Measurements from ENCODE around the gene ADORA2A.

The ADORA2A gene

GRCh38 chr22:24417901-24418641 lies 9.3 kb upstream of the ADORA2A start:
- no peak for DNase-seq (ENCODE audit: low read depth in 2 of 2)

GRCh38 chr22:24418786-24419474 lies 8.5 kb upstream of the ADORA2A start:
- DNase-seq (ENCODE audit: low read depth in 2 of 2), result no peak

- DNase-seq (ENCODE audit: low read depth in 2 of 2), result no peak
These were observed 7.9 kb upstream of the ADORA2A start for GRCh38 chr22:24419475-24419850.

- no peak for DNase-seq (ENCODE audit: low read depth in 2 of 2)
These were observed 7.1 kb upstream of the ADORA2A start for GRCh38 chr22:24420072-24420976.

- DNase-seq (ENCODE audit: low read depth in 2 of 2), result no peak
These were observed 6.4 kb upstream of the ADORA2A start for GRCh38 chr22:24420977-24421343.

GRCh38 chr22:24421428-24421931 lies 5.9 kb upstream of the ADORA2A start:
- DNase-seq (ENCODE audit: low read depth in 2 of 2), result no peak

- DNase-seq (ENCODE audit: low read depth in 2 of 2), result no peak
These were observed 5.2 kb upstream of the ADORA2A start for GRCh38 chr22:24422102-24422665.

GRCh38 chr22:24423519-24424000 lies 3.8 kb upstream of the ADORA2A start:
- DNase-seq (ENCODE audit: low read depth in 2 of 2), result peak; percentile 52 to 59

- peak in 1 of 2 donors; percentile 33 for DNase-seq (ENCODE audit: low read depth in 2 of 2)
These were observed 3.1 kb upstream of the ADORA2A start for GRCh38 chr22:24424001-24424900.

GRCh38 chr22:24424901-24425775 lies 2.3 kb upstream of the ADORA2A start:
- no peak for DNase-seq (ENCODE audit: low read depth in 2 of 2)

GRCh38 chr22:24426436-24426835 lies 963 bp upstream of the ADORA2A start:
- DNase-seq (ENCODE audit: low read depth in 2 of 2), result no peak

- no peak for DNase-seq (ENCODE audit: low read depth in 2 of 2)
These were observed 424 bp upstream of the ADORA2A start for GRCh38 chr22:24426851-24427499.

GRCh38 chr22:24428751-24429410 lies 1.5 kb downstream of the ADORA2A start:
- DNase-seq (ENCODE audit: low read depth in 2 of 2), result no peak

GRCh38 chr22:24429411-24430365 lies 2.3 kb downstream of the ADORA2A start:
- DNase-seq (ENCODE audit: low read depth in 2 of 2), result peak; percentile 50 to 78

- DNase-seq (ENCODE audit: low read depth in 2 of 2), result no peak
These were observed 3.3 kb downstream of the ADORA2A start for GRCh38 chr22:24430431-24431308.

GRCh38 chr22:24431309-24432034 lies 4.1 kb downstream of the ADORA2A start:
- DNase-seq (ENCODE audit: low read depth in 2 of 2), result no peak

All from activated CD4-positive, alpha-beta T cell treated with anti-CD3 and anti-CD28 coated beads for 24 hours (primary cell).